Chondrocyte (in vitro differentiated cells): Measurements from ENCODE around the gene UNG. TPM values are rescaled to one million over a fixed set of nuclear protein-coding genes. Genes with fewer than 3 reads are reported as not detected.

ENCODE experiments used
- DNase-seq: peaks from one replicate; pipeline ENCODE4 v3.0.0; 2021; ENCODE audit warnings: mixed read lengths, low spot score
- H3K27ac Mint-ChIP-seq: one replicate; pipeline ENCODE4 v1.8.0; 2021; ENCODE audit warnings: mild to moderate bottlenecking, moderate library complexity, mixed read lengths; ENCODE audit not compliant: unreplicated experiment
- H3K27me3 Mint-ChIP-seq: 2 replicates; pipeline ENCODE4 v1.8.0; 2021; ENCODE audit warnings: low read depth, mixed read lengths
- H3K36me3 Mint-ChIP-seq: 2 replicates; pipeline ENCODE4 v1.8.0; 2021; ENCODE audit warnings: low read depth, mixed read lengths
- H3K4me1 Mint-ChIP-seq: 2 replicates; pipeline ENCODE4 v1.8.0; 2021; ENCODE audit warnings: low read depth, mild to moderate bottlenecking, mixed read lengths
- H3K4me3 Mint-ChIP-seq: one replicate; pipeline ENCODE4 v1.8.0; 2021; ENCODE audit warnings: mild to moderate bottlenecking, moderate library complexity, mixed read lengths; ENCODE audit not compliant: unreplicated experiment
- H3K9me3 Mint-ChIP-seq: 2 replicates; pipeline ENCODE4 v1.8.0; 2021; ENCODE audit warnings: low read depth, mixed read lengths
- total RNA-seq: library from RNA; stranded (reverse); gene quantifications from 3 replicates; pipeline ENCODE4 v1.2.1, GENCODE V29; 2021
- TF ChIP-seq, protein P1 (sequence below): fragments of 200-600 bp; sonication (generic); IDR thresholded peaks from 2 replicates; pipeline ENCODE4 v1.5.0; 2021; ENCODE audit warnings: antibody characterized with exemption, mild to moderate bottlenecking, moderate library complexity

The UNG gene
- total RNA-seq, 1 donor from 2014 or later, result 13.6 TPM

DNA sequence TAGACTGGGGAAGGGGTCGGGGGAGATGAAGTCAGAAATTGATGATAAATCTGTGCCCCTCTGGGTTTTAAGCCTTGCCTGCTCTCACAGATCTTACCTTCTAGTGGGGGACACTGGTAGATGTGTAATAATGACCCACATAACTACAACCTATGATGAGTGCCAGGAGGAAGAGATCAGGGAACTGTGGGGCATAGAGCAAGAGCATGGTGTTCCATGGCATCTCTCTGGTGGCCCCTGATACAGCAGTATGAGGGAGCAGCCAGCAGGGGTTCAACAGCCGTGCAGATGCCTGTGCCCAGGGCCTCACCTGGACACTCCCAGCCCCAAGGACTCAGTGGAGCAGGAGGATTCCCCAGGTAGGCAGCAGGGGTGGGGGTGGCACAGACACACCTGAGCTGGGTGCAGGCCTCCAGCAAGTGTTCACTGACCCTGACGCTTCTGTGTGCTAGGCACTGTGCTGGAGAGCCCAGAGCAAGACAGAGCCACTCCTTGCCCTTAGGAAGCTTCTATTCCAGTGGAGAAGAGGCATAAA, 24.0 kb downstream of the UNG start:
- no peak for DNase-seq
- H3K4me1 Mint-ChIP-seq, result no peaks in the 10 kb centered on the region
- H3K27me3 Mint-ChIP-seq, result no peaks in the 10 kb centered on the region
- H3K27ac Mint-ChIP-seq, result no peak overlapping the region
- no peaks in the 10 kb centered on the region for H3K9me3 Mint-ChIP-seq
- H3K36me3 Mint-ChIP-seq, result no peaks in the 10 kb centered on the region
- TF ChIP-seq, protein P1, sequence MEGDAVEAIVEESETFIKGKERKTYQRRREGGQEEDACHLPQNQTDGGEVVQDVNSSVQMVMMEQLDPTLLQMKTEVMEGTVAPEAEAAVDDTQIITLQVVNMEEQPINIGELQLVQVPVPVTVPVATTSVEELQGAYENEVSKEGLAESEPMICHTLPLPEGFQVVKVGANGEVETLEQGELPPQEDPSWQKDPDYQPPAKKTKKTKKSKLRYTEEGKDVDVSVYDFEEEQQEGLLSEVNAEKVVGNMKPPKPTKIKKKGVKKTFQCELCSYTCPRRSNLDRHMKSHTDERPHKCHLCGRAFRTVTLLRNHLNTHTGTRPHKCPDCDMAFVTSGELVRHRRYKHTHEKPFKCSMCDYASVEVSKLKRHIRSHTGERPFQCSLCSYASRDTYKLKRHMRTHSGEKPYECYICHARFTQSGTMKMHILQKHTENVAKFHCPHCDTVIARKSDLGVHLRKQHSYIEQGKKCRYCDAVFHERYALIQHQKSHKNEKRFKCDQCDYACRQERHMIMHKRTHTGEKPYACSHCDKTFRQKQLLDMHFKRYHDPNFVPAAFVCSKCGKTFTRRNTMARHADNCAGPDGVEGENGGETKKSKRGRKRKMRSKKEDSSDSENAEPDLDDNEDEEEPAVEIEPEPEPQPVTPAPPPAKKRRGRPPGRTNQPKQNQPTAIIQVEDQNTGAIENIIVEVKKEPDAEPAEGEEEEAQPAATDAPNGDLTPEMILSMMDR, result no peak
- no peak overlapping the region for H3K4me3 Mint-ChIP-seq

- no peak overlapping the region for H3K27ac Mint-ChIP-seq
- DNase-seq, result no peak
- TF ChIP-seq, protein P1, result no peak
Observed at GRCh38 chr12:109124878-109125648, 27.7 kb downstream of the UNG start.

DNA sequence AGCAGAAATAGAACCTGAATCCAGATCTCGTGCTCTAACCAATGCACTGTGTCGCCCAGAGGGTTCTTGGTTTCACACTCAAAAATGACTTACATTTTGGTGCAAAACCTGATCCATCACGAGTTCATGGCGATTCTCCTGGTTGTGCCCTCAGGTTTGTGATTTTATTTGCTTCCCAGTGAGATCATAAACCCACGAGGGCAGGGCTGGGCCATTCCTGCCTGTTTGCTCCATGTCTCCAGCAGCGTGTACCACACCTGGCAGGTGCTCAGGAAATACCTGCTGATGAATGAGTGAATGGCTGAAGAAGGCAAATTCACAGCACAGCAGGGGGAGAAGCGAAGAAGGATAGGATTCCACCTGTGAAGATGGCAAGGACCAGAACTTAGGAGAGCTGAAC, 28.4 kb downstream of the UNG start:
- no peak overlapping the region for H3K27ac Mint-ChIP-seq
- TF ChIP-seq, protein P1, result no peak
- H3K27me3 Mint-ChIP-seq, result peaks cover 4% of the 10 kb centered on the region

More at GRCh38 chr12:109124878-109125648, 27.7 kb downstream of the UNG start:
- Mint-ChIP-seq H3K4me1 (no peaks in the 10 kb centered on the region), H3K9me3 (no peaks in the 10 kb centered on the region), H3K4me3 (no peak overlapping the region), H3K27me3 (peaks cover 3% of the 10 kb centered on the region), H3K36me3 (no peaks in the 10 kb centered on the region)

GRCh38 chr12:109126784-109127183, 29.4 kb downstream of the UNG start:
- no peak overlapping the region for H3K27ac Mint-ChIP-seq
- DNase-seq, result no peak
- H3K4me3 Mint-ChIP-seq, result no peak overlapping the region
- TF ChIP-seq, protein P1, result no peak
- H3K4me1 Mint-ChIP-seq, result no peaks in the 10 kb centered on the region
- no peaks in the 10 kb centered on the region for H3K9me3 Mint-ChIP-seq
- no peaks in the 10 kb centered on the region for H3K36me3 Mint-ChIP-seq
- peaks cover 6% of the 10 kb centered on the region for H3K27me3 Mint-ChIP-seq

More for the DNA sequence above, 28.4 kb downstream of the UNG start:
- Mint-ChIP-seq H3K9me3 (no peaks in the 10 kb centered on the region), H3K4me1 (no peaks in the 10 kb centered on the region), H3K36me3 (no peaks in the 10 kb centered on the region), H3K4me3 (no peak overlapping the region)
- no peak for DNase-seq

DNA sequence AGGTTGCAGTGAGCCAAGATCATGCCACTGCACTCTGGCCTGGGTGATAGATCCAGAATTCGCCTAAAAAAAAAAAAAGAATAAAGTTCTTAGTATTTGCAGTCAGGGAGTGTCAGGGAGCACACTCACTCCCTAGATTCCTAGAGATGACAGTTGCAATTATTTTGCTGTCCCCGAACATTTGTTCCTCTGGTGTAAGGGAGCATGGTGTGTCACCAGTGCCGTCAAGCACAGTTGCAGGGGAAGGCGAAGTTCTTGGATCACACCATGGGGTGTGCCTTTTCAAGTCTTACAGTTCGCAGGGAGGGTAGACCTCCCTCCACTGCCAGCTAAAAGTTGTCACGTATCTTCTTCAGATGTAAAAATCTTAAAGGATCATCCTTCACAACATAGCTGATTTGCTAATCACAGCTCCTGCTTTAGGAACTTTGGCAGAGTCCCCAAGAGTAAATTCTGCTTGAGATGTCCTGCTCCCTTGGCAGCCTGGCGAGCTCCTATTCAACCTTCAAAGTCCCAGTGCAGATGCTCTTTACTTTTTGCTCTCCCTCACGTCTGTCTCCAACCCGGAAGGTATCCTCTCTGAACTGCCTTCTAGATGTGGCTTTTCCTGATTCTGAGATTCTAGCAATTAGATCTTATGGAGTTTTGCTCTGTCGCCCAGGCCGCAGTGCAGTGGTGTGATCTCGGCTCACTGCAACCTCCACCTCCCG, 30.3 kb downstream of the UNG start:
- TF ChIP-seq, protein P1, result no peak
- Mint-ChIP-seq H3K4me3 (no peak overlapping the region), H3K27ac (no peak overlapping the region), H3K27me3 (peaks cover 6% of the 10 kb centered on the region), H3K9me3 (no peaks in the 10 kb centered on the region), H3K36me3 (no peaks in the 10 kb centered on the region), H3K4me1 (no peaks in the 10 kb centered on the region)
- no peak for DNase-seq
